Dermis blood vessel endothelial cell (primary cell): Measurements from ENCODE around the gene STEAP2. TPM values are rescaled to one million over a fixed set of nuclear protein-coding genes. Genes with fewer than 3 reads are reported as not detected.
"Not testable (repeated sequence)": the region's sequence is repeated elsewhere in the genome, so short reads cannot be mapped to it uniquely, and the experiment has no call there.

Experiments used
- DNase-seq: peaks from one replicate; pipeline ENCODE4 v3.0.0; 2010
- total RNA-seq: library from RNA; depleted of rRNA; stranded (reverse); fragments of >200 nt; gene quantifications from 2 replicates; pipeline ENCODE4 v1.2.3, GENCODE V29; 2014

Gene STEAP2
- total RNA-seq, 1 donor from 2014 or later, result 1.4 TPM

DNA sequence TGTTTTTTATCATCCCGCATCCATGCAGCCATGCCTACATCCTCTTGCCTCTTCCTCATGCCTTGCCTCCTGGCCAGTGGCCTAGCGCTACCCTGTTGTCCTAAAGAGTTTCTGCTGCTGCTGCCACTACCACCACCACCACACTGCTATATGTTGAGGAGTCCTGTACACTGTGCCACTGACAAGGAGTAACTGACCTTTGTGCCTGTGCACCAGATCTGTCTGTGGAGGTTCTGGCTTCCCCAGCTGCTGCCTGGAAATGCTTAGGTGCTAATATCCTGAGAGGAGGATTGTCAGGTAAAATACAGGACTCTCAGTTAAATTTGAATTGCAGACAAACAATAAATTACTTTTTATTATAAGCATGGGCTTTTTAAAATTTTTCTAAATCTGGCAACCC, 26.5 kb downstream of the STEAP2 start:
- DNase-seq, result no peak

- DNase-seq, result no peak
Measured at GRCh38 chr7:90238583-90238982, 27.0 kb downstream of the STEAP2 start.

- DNase-seq, result no peak
Measured at GRCh38 chr7:90239050-90239449, 27.5 kb downstream of the STEAP2 start.

- no peak for DNase-seq
Measured at GRCh38 chr7:90239625-90240228, 28.2 kb downstream of the STEAP2 start.

DNA sequence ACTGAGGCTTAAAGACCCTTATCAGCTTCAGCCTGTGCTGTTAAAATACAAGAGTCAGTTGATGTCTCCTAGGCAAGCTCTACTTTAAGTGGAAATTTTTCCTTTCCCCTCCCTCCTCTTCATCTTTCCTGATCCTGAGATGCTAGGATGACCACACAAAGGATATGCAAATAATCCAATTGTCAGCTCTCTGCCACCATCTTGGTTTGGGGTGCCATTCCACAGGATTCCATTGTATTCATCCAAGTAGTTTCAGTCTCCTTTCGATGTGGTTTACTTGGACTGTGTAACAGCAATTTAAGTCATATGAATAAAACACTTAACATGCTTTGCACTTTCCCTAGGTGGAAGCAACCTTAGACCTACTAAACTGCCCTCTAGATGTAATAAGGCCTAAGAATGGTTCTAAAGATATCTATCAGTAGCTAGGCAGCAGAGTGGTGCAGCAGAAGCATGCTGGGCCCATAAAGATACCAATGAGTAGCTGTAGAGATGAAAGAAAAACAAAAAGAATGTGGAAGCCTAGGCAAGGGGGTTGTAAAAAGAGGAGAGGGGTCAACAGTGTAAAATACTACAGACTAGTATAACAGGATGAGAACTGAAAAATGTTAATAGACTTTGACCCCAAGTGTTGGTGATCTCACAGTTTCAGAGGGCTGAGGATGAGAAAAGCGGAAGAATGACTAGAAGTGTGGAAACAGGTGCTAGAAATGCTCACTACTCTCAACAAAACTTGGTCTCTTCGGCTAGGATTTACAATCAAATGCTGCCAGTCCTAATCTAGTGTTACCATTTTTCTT, 31.0 kb downstream of the STEAP2 start:
- no peak for DNase-seq

- no peak for DNase-seq
Measured at GRCh38 chr7:90243556-90243955, 32.0 kb downstream of the STEAP2 start.

DNA sequence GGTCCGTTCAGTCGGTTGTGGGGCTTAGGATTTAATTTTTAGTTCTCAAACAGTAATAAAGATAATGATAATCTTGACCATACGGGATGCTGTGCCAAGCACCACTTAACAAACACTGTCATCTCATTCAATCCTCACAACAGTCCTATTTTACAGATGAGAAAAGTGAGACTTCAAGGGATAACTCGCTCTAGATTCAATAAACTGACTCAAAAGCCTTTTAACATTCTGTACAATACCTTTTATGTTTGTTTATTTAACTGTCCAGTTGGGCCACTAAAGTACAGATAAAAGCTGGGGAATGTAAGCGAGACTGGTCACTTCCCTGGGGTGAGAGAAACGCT, 33.0 kb downstream of the STEAP2 start:
- no peak for DNase-seq

DNA sequence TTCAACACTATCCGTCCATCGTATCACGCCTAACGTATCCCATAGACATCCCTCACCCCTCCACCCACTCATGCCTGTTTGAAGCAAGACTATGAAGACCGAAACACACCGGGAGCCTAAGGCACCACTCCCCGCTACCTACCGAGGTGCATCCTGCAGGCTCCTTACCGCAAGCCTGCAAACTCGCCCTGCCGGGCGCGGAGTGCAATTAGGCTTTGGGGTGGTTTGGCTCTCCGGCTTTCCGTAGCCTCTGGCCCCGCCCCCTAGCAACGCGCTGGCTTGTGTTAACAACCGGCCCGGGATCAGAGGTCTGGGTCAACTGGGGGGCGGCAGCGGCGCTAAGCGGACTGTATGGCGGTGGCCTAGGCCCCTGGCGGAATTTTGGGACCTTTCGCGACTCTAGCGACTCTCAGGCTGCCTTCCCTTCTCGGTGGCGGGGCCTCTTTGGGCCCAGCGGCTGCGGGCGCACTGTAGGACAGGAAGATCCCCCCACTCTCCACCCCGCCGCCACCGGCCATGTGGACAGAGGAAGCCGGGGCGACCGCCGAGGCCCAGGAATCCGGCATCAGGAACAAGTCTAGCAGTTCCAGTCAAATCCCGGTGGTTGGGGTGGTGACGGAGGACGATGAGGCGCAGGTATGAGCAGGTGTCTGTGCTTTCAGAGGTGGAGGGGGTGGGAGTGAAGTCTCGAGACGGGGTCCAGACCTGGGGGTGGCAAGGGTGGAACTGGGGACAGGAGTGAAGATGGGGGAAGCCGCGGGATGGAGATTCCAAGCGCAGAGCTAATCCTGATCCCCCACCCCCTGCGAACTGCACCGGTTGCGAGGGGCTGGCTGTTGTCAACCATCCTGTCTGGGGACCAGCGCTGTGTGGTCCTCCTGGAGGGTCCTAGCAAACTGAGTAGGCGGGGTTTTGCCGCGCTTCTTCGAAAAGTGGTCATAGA, 33.6 kb downstream of the STEAP2 start, which contains the start of gene CFAP69:
CFAP69 (plus strand) TSS at position 266 of the 943 bp plus-strand sequence; CDS start at position 517, 251 bp downstream.
- peak; percentile 91 for DNase-seq

- no peak for DNase-seq
Measured at GRCh38 chr7:90246171-90246570, 34.6 kb downstream of the STEAP2 start.

DNA sequence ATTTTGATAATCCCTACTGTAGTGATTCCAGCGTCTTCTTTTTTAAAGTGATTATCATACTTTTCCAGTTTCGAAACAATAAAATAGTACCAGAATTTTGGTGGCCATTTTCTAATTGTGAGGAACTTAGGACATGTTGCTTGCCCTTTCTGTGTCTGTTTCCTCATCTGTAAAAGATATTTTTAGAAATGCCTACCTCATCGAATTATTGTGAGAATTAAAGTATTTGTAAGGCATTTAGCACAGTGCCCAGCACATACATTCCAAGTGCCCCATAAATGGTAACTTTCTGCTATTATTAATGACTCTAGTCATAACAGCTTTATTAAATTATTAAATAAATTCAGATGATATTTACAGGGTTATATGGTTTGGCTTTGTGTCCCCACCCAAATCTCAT, 37.2 kb downstream of the STEAP2 start:
- no peak for DNase-seq

DNA sequence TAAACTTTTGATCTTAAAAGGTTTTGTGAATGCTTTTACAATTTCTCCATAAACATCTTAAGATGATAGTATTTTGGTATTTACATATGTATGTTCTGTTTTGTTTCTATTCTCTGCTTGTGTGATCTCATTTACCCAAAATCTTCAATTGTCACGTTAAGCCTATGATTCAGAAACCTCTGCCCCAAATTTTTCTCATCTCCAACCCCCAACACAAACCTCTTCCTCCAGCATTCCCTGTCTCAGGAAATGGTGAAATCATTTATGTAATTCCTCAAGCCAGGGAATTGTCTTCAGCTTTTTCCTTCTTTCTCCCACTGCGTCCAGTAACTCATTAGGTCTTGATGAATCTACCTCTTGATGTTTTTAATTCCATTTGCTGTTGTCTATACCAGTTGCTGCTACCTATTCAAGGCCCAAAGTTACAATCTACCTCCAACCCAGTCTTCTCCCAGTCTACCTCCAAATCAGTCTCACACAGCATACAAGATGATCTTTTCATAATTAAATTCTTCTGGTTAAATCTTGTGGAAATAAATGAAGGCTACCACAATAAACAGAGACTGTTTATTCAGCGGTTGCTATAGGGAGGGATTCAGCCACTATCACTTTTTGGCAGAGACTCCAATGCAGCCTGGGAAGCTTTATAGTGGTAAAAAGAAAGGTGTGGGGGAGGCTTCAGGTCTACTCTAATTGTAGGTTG, 39.2 kb downstream of the STEAP2 start:
- DNase-seq, result peak; percentile 35

DNA sequence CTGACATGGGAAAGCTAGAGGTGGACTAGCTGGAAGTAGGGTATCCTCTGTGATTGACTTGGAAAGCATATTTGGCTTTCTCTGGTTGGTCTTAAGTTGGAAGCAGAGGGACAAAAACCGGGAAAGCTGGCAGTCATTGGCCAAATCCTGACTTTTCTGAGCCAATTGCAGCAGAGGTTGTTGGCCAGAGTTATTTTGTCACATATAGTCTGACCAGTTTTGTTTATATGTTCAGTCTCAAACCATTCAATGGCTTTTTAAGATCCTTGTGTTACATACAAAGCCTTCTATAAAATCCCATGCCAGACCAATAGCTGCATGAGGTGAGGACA, 39.7 kb downstream of the STEAP2 start:
- no peak for DNase-seq

- not testable (repeated sequence) for DNase-seq
Measured at GRCh38 chr7:90256011-90256410, 44.5 kb downstream of the STEAP2 start.

- DNase-seq, result no peak
Measured at GRCh38 chr7:90256778-90257177, 45.2 kb downstream of the STEAP2 start.

DNA sequence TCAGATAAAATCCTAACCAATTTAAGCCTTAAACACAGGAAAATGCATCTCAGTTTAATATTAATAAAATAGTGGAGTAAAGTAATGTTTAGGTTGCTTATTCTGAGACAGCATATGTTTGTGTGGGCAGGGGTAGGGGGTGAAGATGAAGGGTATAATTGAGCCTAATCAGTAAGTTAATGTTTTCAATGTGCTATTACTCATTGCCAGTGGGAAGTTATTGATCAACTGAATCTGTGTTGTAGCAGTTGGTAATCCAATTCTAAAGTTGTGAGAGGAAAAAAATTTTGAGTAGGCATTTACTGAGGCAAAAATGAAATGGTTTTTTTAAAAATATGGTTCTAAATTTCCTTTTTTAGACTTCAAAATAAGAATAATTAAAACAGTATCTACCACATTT, 49.9 kb downstream of the STEAP2 start:
- no peak for DNase-seq

DNA sequence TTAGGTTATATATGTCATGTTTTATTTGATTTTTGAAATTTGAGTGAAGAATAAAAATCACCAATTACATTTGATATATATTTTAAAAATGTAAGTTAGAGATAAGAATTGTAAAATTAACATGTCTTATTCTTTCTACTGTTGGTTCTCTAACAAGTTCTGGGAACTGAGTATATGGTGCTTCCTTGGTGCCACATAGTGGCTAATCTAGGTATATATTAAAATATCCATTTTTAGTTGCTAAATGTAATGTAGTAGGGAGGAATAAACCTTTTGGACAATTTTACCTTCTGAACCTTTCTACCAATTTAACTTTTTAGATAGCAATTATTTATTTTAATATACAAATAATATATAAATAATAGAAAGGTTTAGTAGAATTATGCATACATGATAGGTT, 50.9 kb downstream of the STEAP2 start:
- peak; percentile 62 for DNase-seq

DNA sequence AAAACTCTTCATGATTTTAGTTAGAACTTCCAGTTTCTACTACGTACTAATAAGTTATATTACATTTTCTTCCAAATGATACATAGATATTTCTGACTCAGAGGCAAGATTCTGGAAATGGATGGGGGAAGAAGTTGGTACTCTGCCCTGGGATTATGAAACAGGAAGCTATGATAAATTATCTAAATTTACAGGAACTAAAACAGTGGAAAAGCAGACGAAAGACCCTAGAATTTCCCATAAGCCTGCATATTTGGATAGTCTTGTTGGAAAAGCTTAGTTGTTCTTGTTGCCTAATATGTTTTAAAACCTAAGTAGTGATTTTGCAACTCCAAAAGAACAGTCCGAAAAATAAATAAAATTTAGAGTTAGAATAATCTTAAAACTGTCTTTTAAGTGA, 55.3 kb downstream of the STEAP2 start:
- DNase-seq, result peak; percentile 9

DNA sequence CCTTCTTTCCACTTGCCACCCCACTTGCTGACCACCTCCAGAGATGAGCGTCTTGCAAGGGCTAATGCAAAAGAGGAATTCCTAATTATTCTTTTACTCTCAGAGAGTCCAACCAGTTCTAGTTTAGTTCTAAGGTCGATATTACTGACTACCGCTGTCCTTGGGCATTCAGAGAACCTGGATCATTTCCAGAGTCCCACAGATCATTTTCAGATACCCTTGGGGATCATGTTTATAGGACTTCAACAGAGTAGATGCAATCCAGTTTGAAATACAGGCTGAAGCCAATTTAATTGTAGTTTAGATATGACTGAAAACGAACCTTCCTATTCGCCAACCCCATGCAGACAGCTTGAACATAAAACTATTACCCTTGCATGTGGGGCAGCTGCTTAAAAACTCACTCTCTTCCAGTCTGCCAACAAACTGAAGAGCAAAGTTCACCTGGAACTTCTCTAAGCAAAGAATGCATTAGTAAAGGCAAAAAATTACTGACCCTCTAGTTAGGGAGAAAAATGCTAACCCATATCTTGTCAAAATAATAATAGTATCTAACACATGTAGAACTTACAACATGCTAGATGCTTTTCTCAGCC, 55.8 kb downstream of the STEAP2 start:
- no peak for DNase-seq

DNA sequence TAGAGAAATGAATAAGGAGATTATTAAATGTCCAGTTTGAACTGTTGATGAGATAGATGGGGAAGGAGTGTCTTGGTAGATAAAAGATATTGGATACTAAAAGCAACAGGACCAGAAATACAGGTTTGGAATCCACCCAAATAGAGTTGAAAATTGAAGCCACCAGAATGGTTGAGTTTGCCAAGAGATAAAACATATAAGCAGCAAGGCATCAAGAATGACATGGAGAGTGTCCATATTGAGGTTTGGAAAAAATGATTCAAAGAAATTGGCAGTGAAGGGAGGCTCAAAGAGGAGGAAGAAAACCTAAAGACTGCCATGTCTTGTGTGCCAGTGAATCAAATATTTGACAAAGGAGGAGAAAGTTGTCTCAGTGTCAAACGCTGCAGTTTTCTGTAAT, 57.6 kb downstream of the STEAP2 start:
- no peak for DNase-seq

DNA sequence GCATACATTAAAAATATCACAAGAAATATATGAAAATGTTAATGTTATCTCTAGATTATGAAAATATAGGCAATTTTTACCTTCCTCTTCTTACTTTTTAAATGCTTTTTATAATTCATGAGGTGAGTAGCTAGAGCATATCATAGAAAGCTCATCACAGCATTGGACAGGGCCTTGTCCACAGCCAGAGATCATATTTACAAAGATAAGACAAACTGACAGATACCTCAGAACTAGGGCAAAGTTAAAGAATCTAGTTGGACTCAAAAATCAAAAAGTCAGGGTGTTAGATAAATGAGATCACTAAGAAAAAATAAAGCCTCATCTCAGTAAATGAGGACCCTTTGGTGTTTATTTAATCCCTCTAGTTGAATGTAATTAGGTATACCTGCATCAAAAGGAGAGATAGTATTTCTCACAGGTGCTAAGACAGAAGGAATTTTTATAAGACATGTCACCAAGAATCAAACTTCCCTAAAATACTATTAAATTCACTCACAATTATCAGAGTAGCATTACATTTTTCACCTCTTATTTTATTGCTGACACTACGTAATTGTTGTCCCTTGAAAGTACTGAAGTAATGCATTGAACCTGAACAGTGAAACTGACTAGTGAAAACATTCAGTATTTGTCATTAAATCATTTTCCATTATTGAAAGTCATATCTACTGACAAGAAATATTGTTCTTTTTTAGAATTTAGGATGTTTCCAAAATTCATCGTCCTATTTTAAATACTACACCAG, 59.1 kb downstream of the STEAP2 start:
- DNase-seq, result no peak

GRCh38 chr7:90271753-90272152, 60.2 kb downstream of the STEAP2 start:
- DNase-seq, result no peak

DNA sequence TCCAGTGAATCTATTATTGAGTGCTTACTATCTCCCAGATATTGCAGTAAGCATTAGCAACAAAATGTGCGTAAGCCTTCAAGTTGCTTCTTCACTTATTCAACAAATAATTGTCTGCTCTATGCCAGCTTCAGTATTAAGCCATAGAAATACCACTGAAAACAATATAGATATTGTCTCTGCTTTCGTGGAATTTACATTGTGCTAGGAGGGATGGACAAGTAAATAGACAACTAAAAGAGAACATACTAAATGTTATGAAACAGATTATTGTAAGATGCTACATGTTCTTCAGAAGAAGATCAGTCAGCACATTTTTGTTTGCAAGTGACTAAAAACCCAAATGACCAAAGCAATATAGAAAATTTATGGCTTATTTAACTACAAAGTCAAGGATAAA, 60.7 kb downstream of the STEAP2 start:
- DNase-seq, result no peak
